GM12891 (cell line): ENCODE data around the gene NUCB2.

Source experiments
- PAX5 ChIP-seq: IDR thresholded peaks from 2 replicates; pipeline ENCODE4 v1.6.1; 2011; ENCODE audit warnings: low read length, moderate library complexity, mild to moderate bottlenecking; ENCODE audit not compliant: insufficient read depth, severe bottlenecking
- POLR2A ChIP-seq: IDR thresholded peaks from 2 replicates; pipeline ENCODE4 v1.6.1; 2011; ENCODE audit warnings: low read depth, low read length, control low read depth
- POLR2AphosphoS5 ChIP-seq: IDR thresholded peaks from 2 replicates; pipeline ENCODE4 v1.6.1; 2011; ENCODE audit warnings: low read depth, low read length, control low read depth
- SPI1 ChIP-seq: IDR thresholded peaks from 2 replicates; pipeline ENCODE4 v1.6.1; 2011; ENCODE audit warnings: low read depth, low read length, control low read depth
- TAF1 ChIP-seq: IDR thresholded peaks from 2 replicates; pipeline ENCODE4 v1.6.1; 2011; ENCODE audit warnings: low read depth, low read length, control low read depth

DNA sequence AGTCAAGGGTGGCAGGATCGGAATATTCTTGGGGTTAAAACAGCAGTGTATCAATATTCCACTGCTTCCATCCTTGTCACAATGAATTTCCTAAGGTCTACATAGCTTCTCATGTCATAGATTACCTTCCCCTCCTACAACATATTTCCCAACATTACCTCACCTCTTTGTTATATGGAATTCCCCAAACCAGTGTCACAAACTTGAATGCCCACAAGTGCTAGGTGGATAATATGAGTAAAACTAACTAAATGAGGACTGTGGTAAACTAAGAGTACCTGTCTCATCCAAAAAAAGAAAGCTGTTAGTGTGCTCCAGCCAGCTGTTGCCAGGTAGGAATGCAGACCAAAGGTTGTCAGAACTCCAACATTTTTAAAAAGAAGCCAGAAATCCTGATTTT lies 17.0 kb upstream of the NUCB2 start:
- TF ChIP-seq PAX5 (no peak), TAF1 (no peak), POLR2A (no peak), POLR2AphosphoS5 (no peak), SPI1 (no peak)
